BLaER1 treated with 17β-estradiol and CSF1 and Interleukin-3, amounts not matched to agents 10 nM and 100 nM (cell line): ENCODE results near the gene GALNT18.
A peak's percentile ranks its signal among the peaks of the same experiment; 100 is the strongest.

Source experiments
- H3K27ac ChIP-seq, 11 experiments: shearing (Covaris generic); formaldehyde crosslinking; 2 replicates each; pipeline ENCODE4 v1.8.1; 2022
- H3K27me3 ChIP-seq, 11 experiments: shearing (Covaris generic); formaldehyde crosslinking; 2 replicates each; pipeline ENCODE4 v1.8.1; 2022
- H3K36me3 ChIP-seq, 11 experiments: shearing (Covaris generic); formaldehyde crosslinking; 2 replicates each; pipeline ENCODE4 v1.8.1; 2022
- H3K4me1 ChIP-seq, 10 experiments: shearing (Covaris generic); formaldehyde crosslinking; 2 replicates each; pipeline ENCODE4 v1.8.1; 2022
- H3K4me2 ChIP-seq, 11 experiments: shearing (Covaris generic); formaldehyde crosslinking; 2 replicates each; pipeline ENCODE4 v1.8.1; 2022
- H3K4me3 ChIP-seq, 10 experiments: shearing (Covaris generic); formaldehyde crosslinking; 2 replicates each; pipeline ENCODE4 v1.8.1; 2022
- H3K9ac ChIP-seq, 11 experiments: shearing (Covaris generic); formaldehyde crosslinking; 2 replicates each; pipeline ENCODE4 v1.8.1; 2022
- H3K9me3 ChIP-seq, 11 experiments: shearing (Covaris generic); formaldehyde crosslinking; replicated peaks in 1 of 11; 2 replicates each; pipeline ENCODE4 v1.8.1; 2022
- H4K20me1 ChIP-seq, 11 experiments: shearing (Covaris generic); formaldehyde crosslinking; 2 replicates each; pipeline ENCODE4 v1.8.1; 2022
- Cebpa-rat ChIP-seq, 11 experiments: shearing (Covaris generic); IDR thresholded peaks; 2 replicates each; pipeline ENCODE4 v1.8.1; 2022

Gene GALNT18

GRCh38 chr11:11635443-11635842 is 13.6 kb upstream of the GALNT18 start:
- Histone ChIP-seq H3K4me1 (peaks cover 0 to 4% (median 0%) of the 10 kb centered on the region in 10 experiments; a peak in 1 of 20 replicates), H3K9me3 (peaks cover 0 to 14% (median 6%) of the 10 kb centered on the region in 11 experiments; a peak in 6 of 22 replicates), H3K36me3 (no peaks in the 10 kb centered on the region), H3K9ac (no peak overlapping the region), H3K27me3 (no peaks in the 10 kb centered on the region), H3K4me2 (no peak overlapping the region), H3K4me3 (no peak overlapping the region), H3K27ac (no peak overlapping the region), H4K20me1 (no peaks in the 10 kb centered on the region)
- TF ChIP-seq Cebpa-rat (IDR thresholded peaks at IDR 0.05): no peak

- Histone ChIP-seq H3K4me3 (no peak overlapping the region), H3K4me1 (peaks cover 0 to 4% (median 0%) of the 10 kb centered on the region in 10 experiments; a peak in 1 of 20 replicates), H4K20me1 (no peaks in the 10 kb centered on the region), H3K4me2 (no peak overlapping the region), H3K9ac (no peak overlapping the region), H3K27me3 (no peaks in the 10 kb centered on the region), H3K9me3 (peaks cover 0 to 14% (median 6%) of the 10 kb centered on the region in 11 experiments; a peak in 6 of 22 replicates), H3K27ac (no peak overlapping the region), H3K36me3 (no peaks in the 10 kb centered on the region)
- TF ChIP-seq Cebpa-rat (IDR thresholded peaks at IDR 0.05): no peak
Observed at GRCh38 chr11:11629368-11629767, 7.6 kb upstream of the GALNT18 start.

GRCh38 chr11:11628651-11629050 is 6.8 kb upstream of the GALNT18 start:
- no peak overlapping the region for H3K27ac ChIP-seq
- no peak overlapping the region for H3K9ac ChIP-seq
- no peaks in the 10 kb centered on the region for H4K20me1 ChIP-seq
- no peak overlapping the region for H3K4me3 ChIP-seq
- peaks cover 0 to 6% (median 0%) of the 10 kb centered on the region in 11 experiments; a peak in 1 of 22 replicates for H3K27me3 ChIP-seq
- no peak overlapping the region for H3K4me2 ChIP-seq
- no peaks in the 10 kb centered on the region for H3K36me3 ChIP-seq
- no peaks in the 10 kb centered on the region for H3K4me1 ChIP-seq
- no peak for TF ChIP-seq Cebpa-rat (IDR thresholded peaks at IDR 0.05)
- peaks cover 0 to 14% (median 6%) of the 10 kb centered on the region in 11 experiments; a peak in 6 of 22 replicates for H3K9me3 ChIP-seq

- Histone ChIP-seq H3K36me3 (no peaks in the 10 kb centered on the region), H3K9me3 (no peaks in the 10 kb centered on the region), H3K27ac (no peak overlapping the region), H3K4me1 (peaks cover 4 to 9% (median 6%) of the 10 kb centered on the region in 10 experiments), H3K4me2 (no peak overlapping the region), H4K20me1 (no peaks in the 10 kb centered on the region; a peak in 2 of 22 replicates), H3K9ac (no peak overlapping the region), H3K4me3 (no peak overlapping the region), H3K27me3 (peaks cover 6 to 23% (median 7%) of the 10 kb centered on the region in 11 experiments)
- TF ChIP-seq Cebpa-rat (IDR thresholded peaks at IDR 0.05): no peak
Observed at GRCh38 chr11:11626128-11626527, 4.3 kb upstream of the GALNT18 start.

- Histone ChIP-seq H3K9me3 (no peaks in the 10 kb centered on the region), H3K4me2 (no peak overlapping the region), H4K20me1 (no peaks in the 10 kb centered on the region; a peak in 2 of 22 replicates), H3K9ac (no peak overlapping the region), H3K36me3 (no peaks in the 10 kb centered on the region), H3K4me1 (peaks cover 13 to 18% (median 13%) of the 10 kb centered on the region in 10 experiments), H3K4me3 (no peak overlapping the region), H3K27me3 (peaks cover 18 to 35% (median 19%) of the 10 kb centered on the region in 11 experiments), H3K27ac (no peak overlapping the region)
- TF ChIP-seq Cebpa-rat (IDR thresholded peaks at IDR 0.05): no peak
Observed at GRCh38 chr11:11624926-11625325, 3.1 kb upstream of the GALNT18 start.

- Histone ChIP-seq H3K27ac (no peak overlapping the region), H3K9me3 (no peaks in the 10 kb centered on the region), H3K36me3 (no peaks in the 10 kb centered on the region), H3K9ac (no peak overlapping the region), H4K20me1 (no peaks in the 10 kb centered on the region; a peak in 2 of 22 replicates), H3K4me2 (no peak overlapping the region), H3K4me3 (no peak overlapping the region), H3K4me1 (peaks cover 13 to 18% (median 13%) of the 10 kb centered on the region in 10 experiments), H3K27me3 (peaks cover 25 to 42% (median 26%) of the 10 kb centered on the region in 11 experiments)
- no peak for TF ChIP-seq Cebpa-rat (IDR thresholded peaks at IDR 0.05)
Observed at GRCh38 chr11:11624204-11624603, 2.4 kb upstream of the GALNT18 start.

- no peak for TF ChIP-seq Cebpa-rat (IDR thresholded peaks at IDR 0.05)
- Histone ChIP-seq H4K20me1 (no peaks in the 10 kb centered on the region; a peak in 2 of 22 replicates), H3K27me3 (peaks cover 26 to 48% (median 30%) of the 10 kb centered on the region in 11 experiments), H3K27ac (no peak overlapping the region), H3K9me3 (no peaks in the 10 kb centered on the region), H3K4me1 (peaks cover 13 to 18% (median 13%) of the 10 kb centered on the region in 10 experiments), H3K4me3 (no peak overlapping the region), H3K4me2 (no peak overlapping the region), H3K36me3 (no peaks in the 10 kb centered on the region), H3K9ac (no peak overlapping the region)
Observed at GRCh38 chr11:11622772-11623171, 967 bp upstream of the GALNT18 start.

- H3K27ac ChIP-seq: no peak overlapping the region
- H3K27me3 ChIP-seq: peaks cover 26 to 48% (median 30%) of the 10 kb centered on the region in 11 experiments
- no peaks in the 10 kb centered on the region for H3K9me3 ChIP-seq
- TF ChIP-seq Cebpa-rat (IDR thresholded peaks at IDR 0.05): no peak
- H3K36me3 ChIP-seq: no peaks in the 10 kb centered on the region
- H3K4me1 ChIP-seq: peaks cover 13 to 18% (median 13%) of the 10 kb centered on the region in 10 experiments
- peak overlapping the region in 6 of 10 experiments; percentile 59 to 76 (median 68); a peak in 7 of 20 replicates for H3K4me3 ChIP-seq
- no peaks in the 10 kb centered on the region; a peak in 2 of 22 replicates for H4K20me1 ChIP-seq
- no peak overlapping the region for H3K9ac ChIP-seq
- H3K4me2 ChIP-seq: peak overlapping the region; percentile 99 to 100 (median 100)
Observed at GRCh38 chr11:11622340-11622706, 518 bp upstream of the GALNT18 start.

GRCh38 chr11:11620921-11621572 is 758 bp downstream of the GALNT18 start:
- peak overlapping the region; percentile 14 to 76 (median 52); a peak in 20 of 22 replicates for H3K9ac ChIP-seq
- H3K4me2 ChIP-seq: peak overlapping the region; percentile 99 to 100 (median 100)

More at GRCh38 chr11:11620921-11621572, 758 bp downstream of the GALNT18 start:
- Histone ChIP-seq H4K20me1 (no peaks in the 10 kb centered on the region; a peak in 2 of 22 replicates), H3K36me3 (no peaks in the 10 kb centered on the region), H3K27ac (no peak overlapping the region), H3K9me3 (no peaks in the 10 kb centered on the region), H3K4me1 (peaks cover 13 to 18% (median 13%) of the 10 kb centered on the region in 10 experiments), H3K27me3 (peaks cover 26 to 48% (median 30%) of the 10 kb centered on the region in 11 experiments), H3K4me3 (peak overlapping the region; percentile 59 to 76 (median 65))
- no peak for TF ChIP-seq Cebpa-rat (IDR thresholded peaks at IDR 0.05)
